ENCODE measurements around the gene PCBD2.
A peak's percentile ranks its signal among the peaks of the same experiment; 100 is the strongest.

Gene PCBD2

DNA sequence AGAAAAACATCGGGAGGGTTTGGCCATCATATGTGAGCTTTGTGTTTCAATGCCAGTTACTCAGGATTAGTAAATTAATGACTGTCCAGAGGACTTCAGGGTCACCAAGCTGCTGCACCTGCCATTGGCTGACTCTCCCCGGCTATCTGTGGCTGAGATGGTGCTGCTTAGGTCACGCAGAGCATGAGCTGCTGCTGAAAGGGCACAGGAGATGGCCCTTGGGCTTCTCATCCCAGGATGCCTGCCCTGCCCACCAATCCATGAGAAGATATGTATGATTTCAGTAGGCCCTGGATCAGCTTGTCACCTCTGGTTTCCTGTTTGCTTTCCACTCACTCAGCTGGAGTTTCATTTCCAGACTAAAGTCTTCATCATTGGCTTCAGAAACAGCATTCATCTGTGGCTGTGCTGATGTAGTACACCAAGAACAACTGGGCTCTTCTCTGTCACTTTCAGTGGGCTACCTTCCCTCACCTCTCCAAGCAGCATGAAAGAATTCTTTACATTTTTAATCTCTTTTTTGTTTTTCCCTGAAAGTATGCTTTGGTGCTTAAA is 60.4 kb downstream of the PCBD2 start:
- no peak for TF ChIP-seq CTCF (IDR thresholded peaks at IDR 0.05; ENCODE audit: low read depth, low read length, missing control alignments)
- DNase-seq = no peak
- no peak overlapping the region for H3K27ac ChIP-seq
- H3K4me3 ChIP-seq (ENCODE audit: low read depth, low read length) = no peak overlapping the region
- in situ Hi-C loops (cut with HindIII; ENCODE audit: low pct_ligation_motif_present, low sequenced_read_pairs) = no loop called here
- no peaks in the 10 kb centered on the region for H3K36me3 ChIP-seq (replicated peaks)
- H3K27me3 ChIP-seq (replicated peaks) = no peaks in the 10 kb centered on the region

GRCh38 chr5:134967607-134968006 is 62.7 kb downstream of the PCBD2 start, which contains the start of gene CATSPER3:
Gene CATSPER3, plus strand, starts transcription at chr5:134967907. Its CDS starts 85 bp downstream, at chr5:134967992.
- DNase-seq = no peak
- no peak within 1 kb of the TSS for H3K27ac ChIP-seq
- in situ Hi-C loops (cut with HindIII; ENCODE audit: low pct_ligation_motif_present, low sequenced_read_pairs) = no loop called here
- H3K36me3 ChIP-seq (replicated peaks) = no peaks in the 10 kb centered on the region
- H3K4me3 ChIP-seq (ENCODE audit: low read depth, low read length) = no peak within 1 kb of the TSS
- H3K27me3 ChIP-seq (replicated peaks) = no peaks in the 10 kb centered on the region
- TF ChIP-seq CTCF (IDR thresholded peaks at IDR 0.05; ENCODE audit: low read depth, low read length, missing control alignments) = no peak

DNA sequence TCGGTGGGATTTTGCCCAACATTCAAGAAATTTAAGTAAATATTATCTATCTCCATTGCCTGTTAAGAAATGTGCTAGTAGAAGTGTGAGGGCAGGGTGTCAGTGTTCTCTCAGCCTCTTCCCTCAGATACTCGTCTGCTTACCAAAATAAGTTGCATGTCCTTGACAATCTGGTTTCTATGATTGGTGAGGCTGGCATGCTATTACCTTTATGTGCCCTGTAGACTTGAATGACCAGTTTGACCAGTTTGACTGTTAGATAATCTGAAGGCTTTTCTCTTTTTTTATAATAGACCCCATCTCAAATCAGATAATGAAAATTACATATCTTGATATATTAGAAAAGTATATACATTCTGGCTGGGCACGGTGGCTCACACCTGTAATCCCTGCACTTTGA is 63.1 kb downstream of the PCBD2 start:
- Histone ChIP-seq H3K27ac (no peak overlapping the region), H3K27me3 (replicated peaks) (no peaks in the 10 kb centered on the region), H3K36me3 (replicated peaks) (no peaks in the 10 kb centered on the region), H3K4me3 (ENCODE audit: low read depth, low read length) (no peak overlapping the region)
- no peak for TF ChIP-seq CTCF (IDR thresholded peaks at IDR 0.05; ENCODE audit: low read depth, low read length, missing control alignments)
- no peak for DNase-seq
- in situ Hi-C loops (cut with HindIII; ENCODE audit: low pct_ligation_motif_present, low sequenced_read_pairs) = no loop called here

DNA sequence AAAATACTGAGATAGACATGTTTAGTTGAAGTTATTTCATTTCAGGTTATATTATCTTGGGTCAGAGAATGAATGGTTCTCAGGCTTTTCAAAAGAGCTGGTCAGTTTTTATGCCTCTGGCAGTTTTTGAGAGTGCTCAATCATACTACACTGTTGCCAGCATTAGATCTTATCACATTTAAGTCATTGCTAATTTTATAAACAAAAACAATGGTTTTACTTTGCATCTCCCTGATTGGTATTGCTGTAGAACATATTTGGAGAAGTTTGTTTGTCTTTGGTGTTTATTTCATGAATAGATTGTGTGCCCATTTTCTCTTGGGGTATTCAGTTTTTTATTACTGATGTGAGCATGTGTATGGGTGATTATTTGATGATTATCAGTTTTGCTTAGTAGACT is 64.2 kb downstream of the PCBD2 start:
- in situ Hi-C loops (cut with HindIII; ENCODE audit: low pct_ligation_motif_present, low sequenced_read_pairs) = no loop called here
- TF ChIP-seq CTCF (IDR thresholded peaks at IDR 0.05; ENCODE audit: low read depth, low read length, missing control alignments) = no peak
- Histone ChIP-seq H3K27me3 (replicated peaks) (no peaks in the 10 kb centered on the region), H3K27ac (no peak overlapping the region), H3K4me3 (ENCODE audit: low read depth, low read length) (no peak overlapping the region), H3K36me3 (replicated peaks) (no peaks in the 10 kb centered on the region)
- DNase-seq = no peak

DNA sequence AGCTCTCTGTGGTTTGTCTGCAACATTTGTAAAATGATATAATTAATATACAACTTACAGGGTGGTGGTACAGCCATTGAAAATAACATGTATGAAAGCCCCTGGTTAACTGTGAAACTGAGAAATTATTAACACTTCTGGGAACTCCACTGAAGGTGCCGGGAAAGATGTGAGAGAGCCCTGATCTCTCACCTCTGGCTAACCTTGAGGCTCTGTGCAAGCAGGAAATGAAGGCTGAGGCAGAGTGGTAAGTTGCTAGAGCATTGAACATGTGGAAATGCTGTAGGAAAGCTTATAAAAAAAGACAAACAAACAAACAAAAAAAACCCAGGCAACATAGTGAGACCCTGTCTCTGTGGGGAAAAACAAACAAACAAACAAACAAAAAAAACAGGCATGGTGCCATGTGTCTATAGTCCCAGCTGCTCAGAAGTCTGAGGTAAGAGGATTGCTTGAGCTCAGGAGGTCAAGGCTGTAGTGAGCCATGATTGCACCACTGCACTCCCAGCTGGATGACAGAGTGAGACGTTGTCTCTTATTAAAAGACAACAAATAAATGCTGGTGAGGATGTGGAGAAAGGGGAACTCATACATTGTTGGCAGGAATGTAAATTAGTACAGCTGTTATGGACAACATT is 70.3 kb downstream of the PCBD2 start:
- in situ Hi-C loops (cut with HindIII; ENCODE audit: low pct_ligation_motif_present, low sequenced_read_pairs) = no loop called here
- peak; percentile 35 for DNase-seq
- Histone ChIP-seq H3K27me3 (replicated peaks) (no peaks in the 10 kb centered on the region), H3K36me3 (replicated peaks) (no peaks in the 10 kb centered on the region), H3K4me3 (ENCODE audit: low read depth, low read length) (no peak overlapping the region), H3K27ac (no peak overlapping the region)
- TF ChIP-seq CTCF (IDR thresholded peaks at IDR 0.05; ENCODE audit: low read depth, low read length, missing control alignments) = no peak

DNA sequence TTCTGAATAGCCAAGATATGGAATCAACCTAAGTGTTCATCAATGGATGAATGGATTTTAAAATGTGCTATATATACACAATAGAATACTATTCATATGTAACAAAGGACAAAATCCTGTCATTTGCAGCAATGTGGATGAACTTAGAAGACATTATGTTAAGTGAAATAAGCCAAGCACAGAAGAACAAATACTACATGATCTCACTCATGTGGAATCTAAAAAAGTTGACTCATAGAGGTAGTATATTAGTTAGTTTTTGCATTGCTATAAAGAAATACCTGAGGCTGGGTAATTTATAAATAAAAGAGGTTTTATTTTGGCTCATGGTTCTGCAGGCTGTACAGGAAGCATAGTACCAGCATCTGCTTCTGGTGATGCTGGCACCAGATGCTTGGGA is 70.9 kb downstream of the PCBD2 start:
- no peak overlapping the region for H3K27ac ChIP-seq
- in situ Hi-C loops (cut with HindIII; ENCODE audit: low pct_ligation_motif_present, low sequenced_read_pairs) = no loop called here
- no peak for DNase-seq
- TF ChIP-seq CTCF (IDR thresholded peaks at IDR 0.05; ENCODE audit: low read depth, low read length, missing control alignments) = no peak
- H3K4me3 ChIP-seq (ENCODE audit: low read depth, low read length) = no peak overlapping the region
- no peaks in the 10 kb centered on the region for H3K36me3 ChIP-seq (replicated peaks)
- H3K27me3 ChIP-seq (replicated peaks) = no peaks in the 10 kb centered on the region

Data from brain microvascular endothelial cell (primary cell).